HUES64 (cell line): ENCODE results near the gene FGF14.

Experiments used
- H3K27ac ChIP-seq: 2 replicates; pipeline ENCODE4 v1.7.0; 2013; ENCODE audit warnings: low read depth, low read length, inconsistent platforms
- H3K27me3 ChIP-seq: 2 replicates; pipeline ENCODE4 v1.6.1; 2013; ENCODE audit warnings: mild to moderate bottlenecking, low read length; ENCODE audit not compliant: insufficient read depth
- H3K36me3 ChIP-seq: 2 replicates; pipeline ENCODE4 v1.6.1; 2013; ENCODE audit warnings: mild to moderate bottlenecking, low read length; ENCODE audit not compliant: insufficient read depth
- H3K4me1 ChIP-seq: 2 replicates; pipeline ENCODE4 v1.6.1; 2013; ENCODE audit warnings: mild to moderate bottlenecking, low read length, moderate library complexity; ENCODE audit not compliant: insufficient read depth
- H3K4me3 ChIP-seq: 2 replicates; pipeline ENCODE4 v1.5.1; 2013; ENCODE audit warnings: mild to moderate bottlenecking, low read length, moderate library complexity
- H3K9ac ChIP-seq: 2 replicates; pipeline ENCODE4 v1.6.1; 2013; ENCODE audit warnings: mild to moderate bottlenecking, low read depth, low read length
- H3K9me3 ChIP-seq: 2 replicates; pipeline ENCODE4 v1.6.1; 2013; ENCODE audit warnings: low read depth, low read length; ENCODE audit not compliant: insufficient read depth
- WGBS: fragments of 150-250, 120-280 bp; methylation state at CpG from one replicate; pipeline ENCODE4 v1.1.7; 2013; ENCODE audit warnings: missing lambda C conversion rate; 5-methylcytosine and 5-hydroxymethylcytosine counted together

Gene FGF14

GRCh38 chr13:101917833-101918661 is 483.8 kb downstream of the FGF14 start:
- H3K36me3 ChIP-seq = no peaks in the 10 kb centered on the region
- no peak overlapping the region for H3K27ac ChIP-seq
- 14% methylated on average over 14 of the region's 14 CpGs for WGBS
- H3K4me3 ChIP-seq = peak overlapping the region; percentile 57; the same call in 1 of the 2 replicates
- peaks cover 25% of the 10 kb centered on the region for H3K4me1 ChIP-seq
- H3K9me3 ChIP-seq = no peaks in the 10 kb centered on the region
- peaks cover 87% of the 10 kb centered on the region for H3K27me3 ChIP-seq
- no peak overlapping the region for H3K9ac ChIP-seq

- Histone ChIP-seq H3K4me1 (peaks cover 21% of the 10 kb centered on the region), H3K36me3 (no peaks in the 10 kb centered on the region), H3K27ac (no peak overlapping the region), H3K9me3 (no peaks in the 10 kb centered on the region), H3K9ac (no peak overlapping the region), H3K27me3 (peaks cover 88% of the 10 kb centered on the region), H3K4me3 (peak overlapping the region; percentile 57)
- WGBS = 2% methylated on average over 12 of the region's 16 CpGs
Observed at GRCh38 chr13:101917475-101917810, 484.4 kb downstream of the FGF14 start.

- Histone ChIP-seq H3K9me3 (no peaks in the 10 kb centered on the region), H3K4me1 (peaks cover 17% of the 10 kb centered on the region), H3K9ac (no peak overlapping the region), H3K27me3 (peaks cover 88% of the 10 kb centered on the region), H3K36me3 (no peaks in the 10 kb centered on the region), H3K4me3 (peak overlapping the region; percentile 57), H3K27ac (no peak overlapping the region)
- under 1% methylated on average over 73 of the region's 73 CpGs for WGBS
Observed at GRCh38 chr13:101916775-101917474, 484.9 kb downstream of the FGF14 start.

- 1% methylated on average over 62 of the region's 62 CpGs for WGBS
- H3K9ac ChIP-seq = no peak overlapping the region
- H3K27ac ChIP-seq = no peak overlapping the region
- H3K9me3 ChIP-seq = no peaks in the 10 kb centered on the region
- H3K4me3 ChIP-seq = peak overlapping the region; percentile 57
- H3K4me1 ChIP-seq = peaks cover 14% of the 10 kb centered on the region
- peaks cover 82% of the 10 kb centered on the region for H3K27me3 ChIP-seq
- H3K36me3 ChIP-seq = no peaks in the 10 kb centered on the region
Observed at GRCh38 chr13:101916108-101916774, 485.6 kb downstream of the FGF14 start.

- H3K36me3 ChIP-seq = no peaks in the 10 kb centered on the region
- H3K4me1 ChIP-seq = peaks cover 14% of the 10 kb centered on the region
- no peak overlapping the region for H3K9ac ChIP-seq
- H3K4me3 ChIP-seq = peak overlapping the region; percentile 57
- H3K27ac ChIP-seq = no peak overlapping the region
- H3K27me3 ChIP-seq = peaks cover 78% of the 10 kb centered on the region
- H3K9me3 ChIP-seq = no peaks in the 10 kb centered on the region
- WGBS = 7% methylated on average over 13 of the region's 13 CpGs
Observed at GRCh38 chr13:101915755-101916107, 486.1 kb downstream of the FGF14 start.

- Histone ChIP-seq H3K9ac (no peak overlapping the region), H3K27me3 (peaks cover 74% of the 10 kb centered on the region), H3K4me1 (peaks cover 14% of the 10 kb centered on the region), H3K9me3 (no peaks in the 10 kb centered on the region), H3K36me3 (no peaks in the 10 kb centered on the region), H3K27ac (no peak overlapping the region), H3K4me3 (peak overlapping the region; percentile 57; the same call in 1 of the 2 replicates)
- WGBS = 27% methylated on average over 7 of the region's 7 CpGs
Observed at GRCh38 chr13:101915331-101915730, 486.5 kb downstream of the FGF14 start.

- H3K4me3 ChIP-seq = no peak overlapping the region
- 100% methylated on average over 1 of the region's 2 CpGs for WGBS
- H3K27me3 ChIP-seq = peaks cover 38% of the 10 kb centered on the region
- no peaks in the 10 kb centered on the region for H3K9me3 ChIP-seq
- H3K36me3 ChIP-seq = no peaks in the 10 kb centered on the region
- no peaks in the 10 kb centered on the region for H3K4me1 ChIP-seq
- H3K9ac ChIP-seq = no peak overlapping the region
- no peak overlapping the region for H3K27ac ChIP-seq
Observed at GRCh38 chr13:101911752-101912151, 490.1 kb downstream of the FGF14 start.

- Histone ChIP-seq H3K9ac (no peak overlapping the region), H3K27me3 (no peaks in the 10 kb centered on the region), H3K36me3 (no peaks in the 10 kb centered on the region), H3K4me3 (no peak overlapping the region), H3K9me3 (no peaks in the 10 kb centered on the region), H3K27ac (no peak overlapping the region), H3K4me1 (no peaks in the 10 kb centered on the region)
- WGBS = 83% methylated on average over 3 of the region's 3 CpGs
Observed at GRCh38 chr13:101903890-101904289, 498.0 kb downstream of the FGF14 start.

GRCh38 chr13:101898676-101899075 is 503.2 kb downstream of the FGF14 start:
- H3K9ac ChIP-seq = no peak overlapping the region
- H3K9me3 ChIP-seq = no peaks in the 10 kb centered on the region
- H3K4me1 ChIP-seq = no peaks in the 10 kb centered on the region
- H3K27ac ChIP-seq = no peak overlapping the region
- no peaks in the 10 kb centered on the region for H3K27me3 ChIP-seq
- no peak overlapping the region for H3K4me3 ChIP-seq
- no peaks in the 10 kb centered on the region for H3K36me3 ChIP-seq

GRCh38 chr13:101896541-101896940 is 505.3 kb downstream of the FGF14 start:
- Histone ChIP-seq H3K27me3 (no peaks in the 10 kb centered on the region), H3K4me3 (no peak overlapping the region), H3K9me3 (no peaks in the 10 kb centered on the region), H3K27ac (no peak overlapping the region), H3K4me1 (no peaks in the 10 kb centered on the region), H3K36me3 (no peaks in the 10 kb centered on the region), H3K9ac (no peak overlapping the region)
- WGBS = no CpG with 5 or more reads among the region's 2 CpGs

- Histone ChIP-seq H3K36me3 (no peaks in the 10 kb centered on the region), H3K27me3 (no peaks in the 10 kb centered on the region), H3K27ac (no peak overlapping the region), H3K9me3 (no peaks in the 10 kb centered on the region), H3K4me3 (no peak overlapping the region), H3K4me1 (no peaks in the 10 kb centered on the region), H3K9ac (no peak overlapping the region)
- WGBS = 90% methylated on average over 1 of the region's 1 CpG
Observed at GRCh38 chr13:101893021-101893420, 508.8 kb downstream of the FGF14 start.
